WTC11 (cell line): ENCODE results near the gene DAAM2. TPM values are rescaled to one million over a fixed set of nuclear protein-coding genes. Genes with fewer than 3 reads are reported as not detected.

Experiments
- ATAC-seq: fragments of 200-7000 bp; cut with Tn5 transposase; 2 replicates; pipeline ENCODE4 v1.10.0; 2021; ENCODE audit warnings: mild to moderate bottlenecking, moderate library complexity
- CTCF ChIA-PET: fragments of 300-600 bp; sonication (Branson Sonifier 250); formaldehyde crosslinking; loops from one replicate; lab custom pipeline; 2021; ENCODE audit warnings: antibody characterized with exemption; lab: Charles Lee
- POLR2A ChIA-PET: fragments of 350-600 bp; sonication (Branson Sonifier 250); formaldehyde crosslinking; loops from one replicate; lab custom pipeline; 2021; ENCODE audit warnings: antibody characterized with exemption; lab: Charles Lee
- DNase-seq: peaks from one replicate; pipeline ENCODE4 v3.0.0; 2021; ENCODE audit warnings: low spot score
- H3K27ac Mint-ChIP-seq: 2 replicates; pipeline ENCODE4 v1.8.0; 2021; ENCODE audit warnings: mixed read lengths
- H3K27me3 Mint-ChIP-seq: 2 replicates; pipeline ENCODE4 v1.8.0; 2021; ENCODE audit warnings: low read depth, mild to moderate bottlenecking, moderate library complexity, mixed read lengths
- H3K36me3 Mint-ChIP-seq: 2 replicates; pipeline ENCODE4 v1.8.0; 2021; ENCODE audit warnings: mixed read lengths
- H3K4me1 Mint-ChIP-seq: 2 replicates; pipeline ENCODE4 v1.8.0; 2022; ENCODE audit warnings: mixed read lengths
- H3K4me3 Mint-ChIP-seq: 2 replicates; pipeline ENCODE4 v1.8.0; 2021; ENCODE audit warnings: mild to moderate bottlenecking, moderate library complexity, mixed read lengths
- H3K9me3 Mint-ChIP-seq: 2 replicates; pipeline ENCODE4 v1.8.0; 2021; ENCODE audit warnings: mixed read lengths
- ATF1 ChIP-seq: sonication (generic); formaldehyde crosslinking; IDR thresholded peaks from 2 replicates; pipeline ENCODE4 v1.8.1; 2023; ENCODE audit warnings: mild to moderate bottlenecking, moderate library complexity, missing genetic modification reagents
- ELF4 ChIP-seq: sonication (generic); formaldehyde crosslinking; IDR thresholded peaks from 2 replicates; pipeline ENCODE4 v1.8.1; 2022; ENCODE audit warnings: low read depth, mild to moderate bottlenecking, moderate library complexity, missing genetic modification reagents
- FOXP1 ChIP-seq: sonication (generic); formaldehyde crosslinking; IDR thresholded peaks from 2 replicates; pipeline ENCODE4 v1.8.0; 2022; ENCODE audit warnings: missing genetic modification reagents, mild to moderate bottlenecking, moderate library complexity, borderline replicate concordance
- GABPB1 ChIP-seq: sonication (generic); formaldehyde crosslinking; IDR thresholded peaks from 2 replicates; pipeline ENCODE4 v1.8.1; 2023; ENCODE audit warnings: mild to moderate bottlenecking, missing genetic modification reagents
- JUN ChIP-seq: sonication (generic); formaldehyde crosslinking; IDR thresholded peaks from 2 replicates; pipeline ENCODE4 v1.8.0; 2023; ENCODE audit warnings: mild to moderate bottlenecking, missing genetic modification reagents
- NFATC4 ChIP-seq: fragments of 250-450 bp; sonication (Bioruptor Pico); IDR thresholded peaks from 2 replicates; pipeline ENCODE4 v1.9.0; 2021; ENCODE audit warnings: mild to moderate bottlenecking
- NFYB ChIP-seq: sonication (generic); formaldehyde crosslinking; conservative IDR thresholded peaks from 2 replicates; pipeline ENCODE4 v1.8.0; 2022; ENCODE audit warnings: low read depth, missing genetic modification reagents
- SP1 ChIP-seq: sonication (generic); formaldehyde crosslinking; conservative IDR thresholded peaks from 2 replicates; pipeline ENCODE4 v1.8.1; 2022; ENCODE audit warnings: missing genetic modification reagents
- ZNF396 ChIP-seq: fragments of 250-450 bp; sonication (Bioruptor Pico); IDR thresholded peaks from 2 replicates; pipeline ENCODE4 v1.8.0; 2021; ENCODE audit warnings: mild to moderate bottlenecking, moderate library complexity, borderline replicate concordance
- total RNA-seq: library from RNA; stranded (reverse); gene quantifications from 3 replicates; pipeline ENCODE4 v1.2.3, GENCODE V29; 2021
- TF ChIP-seq, protein P1 (sequence below): sonication (generic); formaldehyde crosslinking; IDR thresholded peaks from 2 replicates; pipeline ENCODE4 v1.8.0; 2023; ENCODE audit warnings: mild to moderate bottlenecking, missing genetic modification reagents
- TF ChIP-seq, protein P2 (sequence below): sonication (generic); formaldehyde crosslinking; IDR thresholded peaks from 2 replicates; pipeline ENCODE4 v1.8.0; 2023; ENCODE audit warnings: missing genetic modification reagents
- TF ChIP-seq, protein P3 (sequence below): sonication (generic); formaldehyde crosslinking; IDR thresholded peaks from 2 replicates; pipeline ENCODE4 v1.8.1; 2022; ENCODE audit warnings: mild to moderate bottlenecking, missing genetic modification reagents, moderate library complexity, borderline replicate concordance
- TF ChIP-seq, protein P4 (sequence below): fragments of 250-450 bp; sonication (Bioruptor Pico); IDR thresholded peaks from 2 replicates; pipeline ENCODE4 v1.9.0; 2021; ENCODE audit warnings: mild to moderate bottlenecking
- TF ChIP-seq, protein P5 (sequence below): sonication (generic); formaldehyde crosslinking; IDR thresholded peaks from 2 replicates; pipeline ENCODE4 v1.8.0; 2023; ENCODE audit warnings: missing genetic modification reagents, mild to moderate bottlenecking, borderline replicate concordance
- TF ChIP-seq, protein P6 (sequence below): sonication (generic); formaldehyde crosslinking; IDR thresholded peaks from 2 replicates; pipeline ENCODE4 v1.8.1; 2022; ENCODE audit warnings: mild to moderate bottlenecking, moderate library complexity, missing genetic modification reagents

DAAM2 gene
- total RNA-seq, 1 experiment from 2014 or later = 2.0 TPM

DNA sequence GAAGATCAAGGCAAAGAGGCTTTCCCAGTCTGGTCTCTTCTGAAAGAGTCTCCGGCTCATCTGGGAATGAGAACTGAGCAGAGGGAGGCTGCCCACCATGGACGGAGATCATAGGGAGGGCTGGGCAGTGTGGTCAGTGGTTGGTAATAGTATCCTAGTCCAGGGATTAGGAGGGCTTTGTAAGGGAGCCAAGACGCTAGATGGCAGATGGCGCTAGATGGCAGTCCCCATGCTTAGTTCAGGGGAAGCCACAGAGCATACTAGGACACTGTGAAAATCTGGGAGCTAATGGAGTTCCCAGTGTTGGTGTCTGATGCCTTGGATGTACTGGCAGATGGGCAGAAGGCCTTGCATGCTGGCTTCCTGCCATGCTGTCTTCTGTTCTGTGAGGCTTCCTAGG is 21.7 kb upstream of the DAAM2 start:
- CTCF ChIA-PET = interaction anchor here (0.5 kb wide), 2 partner anchors 118 to 120 kb away, joined by 4 read pairs; no protein-coding TSS in a partner anchor
- Mint-ChIP-seq H3K27ac (no peak overlapping the region), H3K4me3 (no peak overlapping the region), H3K27me3 (no peaks in the 10 kb centered on the region; the same call in 1 of the 2 replicates), H3K4me1 (no peaks in the 10 kb centered on the region), H3K36me3 (no peaks in the 10 kb centered on the region), H3K9me3 (peaks cover 11% of the 10 kb centered on the region; the same call in 1 of the 2 replicates)
- POLR2A ChIA-PET = no interaction called here
- ATAC-seq (no peak), DNase-seq (no peak)
- TF ChIP-seq, protein P1, sequence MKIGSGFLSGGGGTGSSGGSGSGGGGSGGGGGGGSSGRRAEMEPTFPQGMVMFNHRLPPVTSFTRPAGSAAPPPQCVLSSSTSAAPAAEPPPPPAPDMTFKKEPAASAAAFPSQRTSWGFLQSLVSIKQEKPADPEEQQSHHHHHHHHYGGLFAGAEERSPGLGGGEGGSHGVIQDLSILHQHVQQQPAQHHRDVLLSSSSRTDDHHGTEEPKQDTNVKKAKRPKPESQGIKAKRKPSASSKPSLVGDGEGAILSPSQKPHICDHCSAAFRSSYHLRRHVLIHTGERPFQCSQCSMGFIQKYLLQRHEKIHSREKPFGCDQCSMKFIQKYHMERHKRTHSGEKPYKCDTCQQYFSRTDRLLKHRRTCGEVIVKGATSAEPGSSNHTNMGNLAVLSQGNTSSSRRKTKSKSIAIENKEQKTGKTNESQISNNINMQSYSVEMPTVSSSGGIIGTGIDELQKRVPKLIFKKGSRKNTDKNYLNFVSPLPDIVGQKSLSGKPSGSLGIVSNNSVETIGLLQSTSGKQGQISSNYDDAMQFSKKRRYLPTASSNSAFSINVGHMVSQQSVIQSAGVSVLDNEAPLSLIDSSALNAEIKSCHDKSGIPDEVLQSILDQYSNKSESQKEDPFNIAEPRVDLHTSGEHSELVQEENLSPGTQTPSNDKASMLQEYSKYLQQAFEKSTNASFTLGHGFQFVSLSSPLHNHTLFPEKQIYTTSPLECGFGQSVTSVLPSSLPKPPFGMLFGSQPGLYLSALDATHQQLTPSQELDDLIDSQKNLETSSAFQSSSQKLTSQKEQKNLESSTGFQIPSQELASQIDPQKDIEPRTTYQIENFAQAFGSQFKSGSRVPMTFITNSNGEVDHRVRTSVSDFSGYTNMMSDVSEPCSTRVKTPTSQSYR (CRISPR knock-in tag) = no peak
- TF ChIP-seq, protein P2, sequence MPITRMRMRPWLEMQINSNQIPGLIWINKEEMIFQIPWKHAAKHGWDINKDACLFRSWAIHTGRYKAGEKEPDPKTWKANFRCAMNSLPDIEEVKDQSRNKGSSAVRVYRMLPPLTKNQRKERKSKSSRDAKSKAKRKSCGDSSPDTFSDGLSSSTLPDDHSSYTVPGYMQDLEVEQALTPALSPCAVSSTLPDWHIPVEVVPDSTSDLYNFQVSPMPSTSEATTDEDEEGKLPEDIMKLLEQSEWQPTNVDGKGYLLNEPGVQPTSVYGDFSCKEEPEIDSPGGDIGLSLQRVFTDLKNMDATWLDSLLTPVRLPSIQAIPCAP (CRISPR knock-in tag) = no peak
- no peak for TF ChIP-seq NFATC4 (CRISPR knock-in tag)

DNA sequence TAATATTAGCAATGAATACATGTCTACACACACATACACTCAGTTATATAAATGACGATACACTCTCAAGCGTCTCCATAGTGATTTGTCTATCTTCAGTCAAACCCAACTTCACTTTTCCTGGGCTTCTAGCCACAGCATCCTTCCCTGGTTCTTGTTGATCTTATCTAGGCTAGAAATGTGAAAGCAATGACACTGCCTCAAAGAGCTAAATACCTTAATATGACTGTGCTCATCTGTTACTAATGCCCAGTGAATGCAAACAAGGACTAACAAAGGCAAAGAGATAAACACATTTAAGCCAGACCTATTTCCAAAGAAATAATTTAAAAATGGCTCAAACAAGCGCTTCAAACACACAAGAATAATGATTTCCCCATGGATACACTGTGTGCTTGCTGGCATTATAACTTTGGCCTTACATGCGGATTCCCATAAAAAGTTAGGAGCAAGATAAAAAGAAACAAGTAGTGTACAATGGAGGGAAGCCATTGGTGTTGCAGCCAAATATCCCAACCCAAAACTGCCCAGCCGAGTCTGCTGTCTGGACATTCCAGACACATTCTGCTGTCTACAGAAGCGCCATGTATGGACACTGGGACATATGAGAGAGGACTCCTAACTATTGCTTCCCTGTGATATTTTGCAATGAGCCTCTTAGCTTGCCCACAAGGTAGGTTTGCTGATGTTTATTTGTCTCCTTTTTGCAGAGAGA is 19.5 kb upstream of the DAAM2 start:
- no peaks in the 10 kb centered on the region for H3K27me3 Mint-ChIP-seq
- peaks cover 19% of the 10 kb centered on the region for H3K4me1 Mint-ChIP-seq
- POLR2A ChIA-PET = no interaction called here
- TF ChIP-seq ELF4 (CRISPR knock-in tag) (no peak), NFYB (CRISPR knock-in tag) (no peak)
- TF ChIP-seq, protein P3, sequence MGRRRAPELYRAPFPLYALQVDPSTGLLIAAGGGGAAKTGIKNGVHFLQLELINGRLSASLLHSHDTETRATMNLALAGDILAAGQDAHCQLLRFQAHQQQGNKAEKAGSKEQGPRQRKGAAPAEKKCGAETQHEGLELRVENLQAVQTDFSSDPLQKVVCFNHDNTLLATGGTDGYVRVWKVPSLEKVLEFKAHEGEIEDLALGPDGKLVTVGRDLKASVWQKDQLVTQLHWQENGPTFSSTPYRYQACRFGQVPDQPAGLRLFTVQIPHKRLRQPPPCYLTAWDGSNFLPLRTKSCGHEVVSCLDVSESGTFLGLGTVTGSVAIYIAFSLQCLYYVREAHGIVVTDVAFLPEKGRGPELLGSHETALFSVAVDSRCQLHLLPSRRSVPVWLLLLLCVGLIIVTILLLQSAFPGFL (CRISPR knock-in tag) = no peak
- CTCF ChIA-PET = no interaction called here
- ATAC-seq = no peak
- DNase-seq = no peak
- 0 out of 2 replicates have a peak, but pooled peaks cover 3% of the 10 kb centered on the region for H3K9me3 Mint-ChIP-seq
- no peak overlapping the region for H3K27ac Mint-ChIP-seq
- no peak overlapping the region for H3K4me3 Mint-ChIP-seq
- no peaks in the 10 kb centered on the region for H3K36me3 Mint-ChIP-seq

DNA sequence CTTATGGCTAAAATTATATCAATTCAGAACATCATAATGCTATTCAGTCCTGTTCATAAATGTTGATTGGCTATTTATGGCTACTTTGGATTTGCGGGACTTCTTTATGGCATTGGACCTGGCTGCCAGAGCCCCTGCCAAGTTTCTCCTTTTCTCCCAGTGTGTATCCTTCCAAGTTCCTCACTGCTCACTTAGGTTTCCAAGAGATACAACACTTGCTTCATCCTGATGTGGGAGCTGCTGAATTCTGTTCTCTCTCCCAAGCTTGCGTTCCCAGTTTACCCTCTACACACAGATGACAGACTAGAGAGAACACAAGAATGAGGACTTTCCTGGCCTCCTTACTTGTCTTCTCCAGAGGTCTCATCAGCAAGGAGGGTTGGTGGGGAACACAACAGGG is 18.4 kb upstream of the DAAM2 start:
- POLR2A ChIA-PET = no interaction called here
- 0 out of 2 replicates have a peak, but pooled peaks cover 3% of the 10 kb centered on the region for H3K9me3 Mint-ChIP-seq
- CTCF ChIA-PET = interaction anchor here (0.6 kb wide), 1 partner anchor 423 kb away, joined by 4 read pairs; no protein-coding TSS in a partner anchor
- TF ChIP-seq ZNF396 (CRISPR knock-in tag) = no peak
- H3K36me3 Mint-ChIP-seq = no peaks in the 10 kb centered on the region
- DNase-seq (no peak), ATAC-seq (no peak)
- peaks cover 21% of the 10 kb centered on the region for H3K4me1 Mint-ChIP-seq
- H3K27me3 Mint-ChIP-seq = no peaks in the 10 kb centered on the region
- no peak overlapping the region for H3K27ac Mint-ChIP-seq
- no peak overlapping the region for H3K4me3 Mint-ChIP-seq

DNA sequence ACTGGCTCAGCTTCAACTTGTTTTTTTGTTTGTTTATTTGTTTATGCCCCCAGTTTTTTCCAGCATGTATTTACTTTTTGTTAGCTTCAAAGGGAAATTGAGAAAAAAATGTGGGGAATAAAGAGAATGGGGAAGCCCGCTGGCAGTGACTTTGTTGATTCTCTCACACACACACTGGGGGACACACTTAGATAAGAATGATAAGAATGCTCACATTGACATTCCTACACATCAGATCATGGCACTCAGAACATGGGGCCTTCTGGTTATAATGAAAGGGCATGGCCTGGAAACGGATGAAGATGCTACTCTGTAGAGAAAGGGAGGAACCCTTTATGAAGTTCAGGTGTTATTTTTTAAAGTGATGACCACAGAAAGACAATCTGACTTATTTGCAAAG is 15.6 kb upstream of the DAAM2 start:
- no peak overlapping the region for H3K27ac Mint-ChIP-seq
- H3K4me3 Mint-ChIP-seq = no peak overlapping the region
- 0 out of 2 replicates have a peak, but pooled peaks cover 6% of the 10 kb centered on the region for H3K9me3 Mint-ChIP-seq
- ATAC-seq (peak; percentile 46; the same call in 1 of the 2 replicates), DNase-seq (no peak)
- no peaks in the 10 kb centered on the region; the same call in 1 of the 2 replicates for H3K27me3 Mint-ChIP-seq
- H3K36me3 Mint-ChIP-seq = no peaks in the 10 kb centered on the region
- ChIA-PET CTCF (interaction anchor here (1.2 to 1.3 kb wide), 3 partner anchors 17 to 414 kb away, joined by 4 read pairs; no protein-coding TSS in a partner anchor), POLR2A (no interaction called here)
- H3K4me1 Mint-ChIP-seq = peaks cover 21% of the 10 kb centered on the region
- TF ChIP-seq NFATC4 (CRISPR knock-in tag) = no peak
- TF ChIP-seq, protein P4, sequence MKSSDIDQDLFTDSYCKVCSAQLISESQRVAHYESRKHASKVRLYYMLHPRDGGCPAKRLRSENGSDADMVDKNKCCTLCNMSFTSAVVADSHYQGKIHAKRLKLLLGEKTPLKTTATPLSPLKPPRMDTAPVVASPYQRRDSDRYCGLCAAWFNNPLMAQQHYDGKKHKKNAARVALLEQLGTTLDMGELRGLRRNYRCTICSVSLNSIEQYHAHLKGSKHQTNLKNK = no peak
- no peak for TF ChIP-seq FOXP1 (CRISPR knock-in tag)
- TF ChIP-seq, protein P5, sequence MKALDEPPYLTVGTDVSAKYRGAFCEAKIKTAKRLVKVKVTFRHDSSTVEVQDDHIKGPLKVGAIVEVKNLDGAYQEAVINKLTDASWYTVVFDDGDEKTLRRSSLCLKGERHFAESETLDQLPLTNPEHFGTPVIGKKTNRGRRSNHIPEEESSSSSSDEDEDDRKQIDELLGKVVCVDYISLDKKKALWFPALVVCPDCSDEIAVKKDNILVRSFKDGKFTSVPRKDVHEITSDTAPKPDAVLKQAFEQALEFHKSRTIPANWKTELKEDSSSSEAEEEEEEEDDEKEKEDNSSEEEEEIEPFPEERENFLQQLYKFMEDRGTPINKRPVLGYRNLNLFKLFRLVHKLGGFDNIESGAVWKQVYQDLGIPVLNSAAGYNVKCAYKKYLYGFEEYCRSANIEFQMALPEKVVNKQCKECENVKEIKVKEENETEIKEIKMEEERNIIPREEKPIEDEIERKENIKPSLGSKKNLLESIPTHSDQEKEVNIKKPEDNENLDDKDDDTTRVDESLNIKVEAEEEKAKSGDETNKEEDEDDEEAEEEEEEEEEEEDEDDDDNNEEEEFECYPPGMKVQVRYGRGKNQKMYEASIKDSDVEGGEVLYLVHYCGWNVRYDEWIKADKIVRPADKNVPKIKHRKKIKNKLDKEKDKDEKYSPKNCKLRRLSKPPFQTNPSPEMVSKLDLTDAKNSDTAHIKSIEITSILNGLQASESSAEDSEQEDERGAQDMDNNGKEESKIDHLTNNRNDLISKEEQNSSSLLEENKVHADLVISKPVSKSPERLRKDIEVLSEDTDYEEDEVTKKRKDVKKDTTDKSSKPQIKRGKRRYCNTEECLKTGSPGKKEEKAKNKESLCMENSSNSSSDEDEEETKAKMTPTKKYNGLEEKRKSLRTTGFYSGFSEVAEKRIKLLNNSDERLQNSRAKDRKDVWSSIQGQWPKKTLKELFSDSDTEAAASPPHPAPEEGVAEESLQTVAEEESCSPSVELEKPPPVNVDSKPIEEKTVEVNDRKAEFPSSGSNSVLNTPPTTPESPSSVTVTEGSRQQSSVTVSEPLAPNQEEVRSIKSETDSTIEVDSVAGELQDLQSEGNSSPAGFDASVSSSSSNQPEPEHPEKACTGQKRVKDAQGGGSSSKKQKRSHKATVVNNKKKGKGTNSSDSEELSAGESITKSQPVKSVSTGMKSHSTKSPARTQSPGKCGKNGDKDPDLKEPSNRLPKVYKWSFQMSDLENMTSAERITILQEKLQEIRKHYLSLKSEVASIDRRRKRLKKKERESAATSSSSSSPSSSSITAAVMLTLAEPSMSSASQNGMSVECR (CRISPR knock-in tag) = no peak
- no peak for TF ChIP-seq GABPB1 (CRISPR knock-in tag)
- TF ChIP-seq SP1 (CRISPR knock-in tag) = no peak
- TF ChIP-seq JUN (CRISPR knock-in tag) = no peak
- no peak for TF ChIP-seq ELF4 (CRISPR knock-in tag)
- TF ChIP-seq ATF1 (CRISPR knock-in tag) = no peak
- TF ChIP-seq, protein P6, sequence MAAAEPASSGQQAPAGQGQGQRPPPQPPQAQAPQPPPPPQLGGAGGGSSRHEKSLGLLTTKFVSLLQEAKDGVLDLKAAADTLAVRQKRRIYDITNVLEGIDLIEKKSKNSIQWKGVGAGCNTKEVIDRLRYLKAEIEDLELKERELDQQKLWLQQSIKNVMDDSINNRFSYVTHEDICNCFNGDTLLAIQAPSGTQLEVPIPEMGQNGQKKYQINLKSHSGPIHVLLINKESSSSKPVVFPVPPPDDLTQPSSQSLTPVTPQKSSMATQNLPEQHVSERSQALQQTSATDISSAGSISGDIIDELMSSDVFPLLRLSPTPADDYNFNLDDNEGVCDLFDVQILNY (CRISPR knock-in tag) = no peak
